Measurements from ENCODE around the gene CENPP.

Gene CENPP

GRCh38 chr9:92644278-92644677 lies 318.5 kb downstream of the CENPP start:
- no peak for DNase-seq

- DNase-seq = no peak
Measured at GRCh38 chr9:92645041-92645440, 319.3 kb downstream of the CENPP start.

- DNase-seq = no peak
Measured at GRCh38 chr9:92647671-92648473, 322.1 kb downstream of the CENPP start.

- no peak for DNase-seq
Measured at GRCh38 chr9:92648474-92648971, 322.8 kb downstream of the CENPP start.

GRCh38 chr9:92649007-92649406 lies 323.3 kb downstream of the CENPP start:
- no peak for DNase-seq

DNA sequence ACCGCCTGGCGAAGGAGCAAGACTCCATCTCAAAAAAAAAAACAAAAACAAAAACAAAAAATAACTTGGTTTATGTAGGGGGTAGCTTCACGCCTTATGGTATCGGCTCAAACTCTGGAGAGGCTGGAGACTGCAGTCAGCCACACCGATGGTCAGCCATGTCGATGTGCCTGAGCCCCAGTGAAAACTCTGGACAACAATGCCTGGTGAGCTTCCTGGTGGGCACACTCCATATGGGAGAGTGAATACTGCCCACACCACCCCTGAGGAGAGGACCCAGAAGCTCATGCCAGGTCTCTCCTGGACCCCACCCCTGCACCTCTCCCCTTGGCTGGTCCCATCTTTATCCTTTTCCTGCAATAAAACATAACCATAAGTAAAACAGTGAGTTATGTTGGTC lies 324.5 kb downstream of the CENPP start:
- DNase-seq = no peak

GRCh38 chr9:92650839-92651621 lies 325.3 kb downstream of the CENPP start:
- DNase-seq = no peak

GRCh38 chr9:92652461-92652860 lies 326.7 kb downstream of the CENPP start:
- DNase-seq = no peak

DNA sequence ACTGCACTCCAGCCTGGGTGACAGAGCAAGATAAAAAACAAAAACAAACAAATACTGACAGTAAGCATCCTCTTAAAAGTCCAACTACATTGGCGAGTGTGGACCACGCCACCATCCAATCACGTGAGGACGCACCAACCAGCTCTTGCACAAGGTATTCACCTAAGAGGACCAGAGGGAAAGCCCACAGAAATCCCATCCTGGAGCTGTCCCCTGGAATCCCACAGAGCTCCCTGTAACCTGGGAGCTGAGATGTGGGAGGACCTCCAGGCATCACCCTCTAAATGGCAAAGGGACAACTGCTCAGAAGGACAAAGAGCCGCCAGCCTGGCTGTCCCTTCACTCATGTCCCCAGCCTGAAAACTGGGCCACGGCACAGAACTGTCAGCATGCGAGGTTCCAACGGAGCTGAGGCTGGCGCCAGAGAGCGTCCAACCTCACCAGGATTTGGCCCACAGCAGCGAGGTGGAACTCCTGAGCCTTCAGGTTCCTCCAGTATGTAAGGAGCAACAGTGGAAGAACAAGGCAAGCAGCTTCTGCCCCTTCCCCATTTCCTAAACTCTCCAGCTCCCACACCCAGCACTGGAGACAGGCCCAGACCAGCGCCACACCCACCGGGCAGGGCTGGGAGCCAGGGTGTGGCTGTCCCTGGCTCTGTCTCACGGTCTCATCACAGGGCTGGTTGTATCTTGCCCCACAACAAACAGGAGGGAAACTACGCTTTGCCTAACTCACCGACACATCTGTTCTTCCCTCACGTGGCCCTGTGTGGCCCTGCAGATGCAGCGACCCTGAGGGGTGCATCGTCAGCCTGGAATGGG lies 328.9 kb downstream of the CENPP start:
- DNase-seq = no peak

DNA sequence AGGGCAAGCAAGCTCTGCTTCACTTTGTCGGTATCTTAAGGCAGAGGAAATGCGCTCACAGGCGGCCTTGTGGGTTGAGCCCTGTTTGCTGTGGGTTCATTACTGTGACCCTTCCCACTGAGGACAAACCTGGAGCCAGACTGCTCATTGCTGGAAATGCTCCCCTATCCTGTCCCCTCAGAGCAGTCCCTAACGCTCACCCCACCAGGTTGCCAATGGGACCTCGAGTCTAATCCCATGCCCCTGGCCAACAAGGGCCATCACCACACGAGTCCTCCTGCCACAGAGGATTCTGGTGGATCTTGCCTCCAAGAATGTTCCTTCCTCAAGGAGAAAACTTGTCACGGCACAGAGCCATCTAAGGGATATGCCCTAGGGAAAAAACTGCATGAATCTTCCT lies 329.6 kb downstream of the CENPP start:
- no peak for DNase-seq

GRCh38 chr9:92655896-92656536 lies 330.3 kb downstream of the CENPP start:
- DNase-seq = no peak

- no peak for DNase-seq
Measured at GRCh38 chr9:92656537-92656925, 330.8 kb downstream of the CENPP start.

DNA sequence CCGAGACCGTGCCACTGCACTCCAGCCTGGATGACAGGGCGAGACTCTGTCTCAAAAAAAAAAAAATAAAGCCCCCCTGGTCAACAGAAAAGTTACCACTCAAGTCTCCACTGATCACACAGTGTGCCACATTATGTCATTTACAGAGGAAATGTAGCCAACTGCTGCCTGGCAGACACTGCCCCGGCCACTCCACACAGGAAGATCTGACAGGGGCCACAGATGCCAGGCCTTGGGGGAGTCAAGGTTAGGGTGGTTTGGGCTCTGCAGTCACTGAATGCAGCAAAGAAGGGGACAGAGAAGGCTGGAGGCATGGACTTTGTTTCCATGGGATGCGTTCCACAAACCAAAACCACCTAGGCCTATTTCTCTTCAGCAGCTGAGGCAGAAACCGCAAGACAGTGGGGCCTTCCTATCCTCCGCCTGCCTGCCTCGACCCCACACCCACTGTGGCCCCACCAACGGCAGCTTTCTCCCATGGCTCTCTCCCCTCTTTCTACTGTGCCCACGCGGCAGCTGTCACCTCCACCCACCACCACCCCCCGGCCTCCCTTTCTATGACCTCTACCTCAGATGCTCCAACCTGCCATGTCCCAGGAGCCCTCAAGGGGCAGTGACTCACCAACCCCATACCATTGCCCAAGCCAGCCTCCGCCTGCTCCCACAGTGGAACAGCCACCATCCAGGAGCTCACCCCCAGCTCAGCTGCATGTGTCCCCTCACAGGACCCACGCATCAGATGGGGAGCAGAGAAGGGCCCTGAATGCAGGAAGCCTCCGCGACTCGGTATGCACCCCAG lies 331.7 kb downstream of the CENPP start:
- no peak for DNase-seq

DNA sequence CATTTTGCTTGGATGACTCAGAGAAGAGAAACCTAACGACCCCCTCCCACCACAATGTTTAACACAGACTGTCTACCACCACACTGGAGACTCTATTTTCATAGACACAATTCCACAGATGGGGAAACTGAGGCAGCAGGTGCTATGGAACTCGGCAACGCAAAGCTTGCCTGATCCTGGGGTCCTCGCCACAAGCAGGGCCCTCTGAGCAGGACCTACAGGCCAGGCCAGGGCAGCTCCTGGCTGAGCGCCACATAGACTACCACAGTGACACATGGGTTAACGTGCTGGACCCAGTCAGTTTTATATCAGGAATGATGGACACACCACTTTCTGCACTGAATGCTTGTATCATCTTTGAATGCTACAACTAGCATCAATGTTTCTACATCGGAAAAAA lies 332.4 kb downstream of the CENPP start:
- DNase-seq = no peak

DNA sequence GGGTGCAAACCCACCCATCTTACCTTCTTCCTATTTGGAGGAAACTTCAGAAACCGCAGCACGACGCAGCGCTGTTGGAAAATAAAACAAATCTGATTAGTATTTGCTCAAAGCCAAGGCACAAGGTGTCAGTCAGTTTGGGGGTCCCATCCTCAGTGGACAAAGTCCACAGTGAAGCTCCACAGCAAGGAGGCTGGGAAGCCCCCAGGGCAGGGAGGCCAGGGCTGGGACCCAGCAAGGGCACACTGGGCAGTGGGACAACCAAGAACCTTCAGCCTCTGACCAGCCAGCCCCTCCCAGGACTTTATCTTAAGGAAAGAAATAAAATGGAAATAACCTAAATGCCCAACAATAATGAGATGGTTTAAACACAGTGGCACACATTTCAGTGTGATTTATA lies 332.9 kb downstream of the CENPP start:
- DNase-seq = no peak

DNA sequence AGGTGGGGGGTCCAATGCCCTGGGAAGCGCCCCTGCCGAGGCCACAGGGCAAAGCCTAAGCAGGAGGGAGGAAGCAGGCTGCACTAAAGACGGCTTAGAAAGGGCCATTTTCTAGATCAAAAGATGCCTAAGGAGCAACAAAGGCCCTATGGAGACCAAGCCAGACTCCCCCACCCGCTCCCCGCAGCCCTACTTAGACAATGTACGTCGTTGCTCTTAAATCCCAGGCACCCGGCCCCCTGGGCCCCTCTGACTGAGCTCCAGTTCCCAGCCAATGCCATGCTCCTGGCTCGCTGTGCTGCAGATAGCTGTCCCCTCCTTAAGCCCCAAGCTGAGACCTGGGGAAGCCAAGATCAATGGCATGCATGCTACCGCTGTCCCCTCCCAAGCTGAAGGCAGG lies 333.8 kb downstream of the CENPP start:
- DNase-seq = no peak

GRCh38 chr9:92660266-92660665 lies 334.5 kb downstream of the CENPP start:
- DNase-seq = no peak

- no peak for DNase-seq
Measured at GRCh38 chr9:92661127-92661526, 335.4 kb downstream of the CENPP start.

DNA sequence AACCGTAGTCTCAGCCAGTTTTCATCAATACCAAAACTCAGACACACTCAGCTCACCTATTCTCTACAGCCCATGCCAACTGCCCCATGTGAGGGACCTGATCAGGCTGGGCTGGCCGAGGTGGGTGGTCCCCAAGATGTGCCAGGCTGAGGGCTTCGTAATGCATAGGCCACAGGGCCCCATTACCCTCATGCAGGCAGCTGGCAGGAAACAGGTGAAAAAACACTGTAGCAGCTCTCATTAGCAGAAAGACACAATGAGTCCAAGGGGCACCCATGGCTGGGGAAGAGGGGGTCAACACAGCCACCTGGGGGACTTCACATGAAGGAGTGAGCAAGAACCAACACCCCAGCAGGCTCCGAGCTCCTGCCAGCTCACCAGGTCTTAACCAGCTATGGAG lies 336.0 kb downstream of the CENPP start:
- DNase-seq = no peak

- DNase-seq = no peak
Measured at GRCh38 chr9:92663126-92663525, 337.4 kb downstream of the CENPP start.

- no peak for DNase-seq
Measured at GRCh38 chr9:92663951-92664350, 338.2 kb downstream of the CENPP start.

Measured in COR-L47 (cell line).